Stimulated activated naive CD4-positive, alpha-beta T cell treated with Interleukin-2 at 50 U/mL for 16 hours (primary cell): ENCODE measurements around the gene TSC2.
"Not testable (repeated sequence)": the region's sequence is repeated elsewhere in the genome, so short reads cannot be mapped to it uniquely, and the experiment has no call there.

Experiments
- DNase-seq: peaks from one replicate; lab custom pipeline; 2025; lab: John Stamatoyannopoulos, UW

Gene TSC2

GRCh38 chr16:2009791-2010510 is 37.8 kb upstream of the TSC2 start, which contains the start of gene ZNF598:
TSS of gene ZNF598 (minus strand) at chr16:2009821.
- DNase-seq, result peak; percentile 70

DNA sequence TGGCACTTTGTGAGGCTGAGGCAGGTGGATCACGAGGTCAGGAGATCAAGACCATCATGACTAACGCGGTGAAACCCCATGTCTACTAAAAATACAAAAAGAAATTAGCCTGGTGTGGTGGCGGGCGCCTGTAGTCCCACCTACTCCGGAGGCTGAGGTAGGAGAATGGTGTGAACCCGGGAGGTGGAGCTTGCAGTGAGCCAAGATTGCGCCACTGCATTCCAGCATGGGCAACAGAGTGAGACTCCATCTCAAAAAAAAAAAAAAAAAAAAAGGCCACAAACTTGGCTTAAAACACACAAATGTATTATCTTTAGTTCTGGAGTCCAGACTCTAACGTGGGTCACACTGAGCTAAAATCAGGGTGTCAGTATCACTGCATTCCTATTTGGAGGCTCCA is 36.1 kb upstream of the TSC2 start:
- not testable (repeated sequence) for DNase-seq

DNA sequence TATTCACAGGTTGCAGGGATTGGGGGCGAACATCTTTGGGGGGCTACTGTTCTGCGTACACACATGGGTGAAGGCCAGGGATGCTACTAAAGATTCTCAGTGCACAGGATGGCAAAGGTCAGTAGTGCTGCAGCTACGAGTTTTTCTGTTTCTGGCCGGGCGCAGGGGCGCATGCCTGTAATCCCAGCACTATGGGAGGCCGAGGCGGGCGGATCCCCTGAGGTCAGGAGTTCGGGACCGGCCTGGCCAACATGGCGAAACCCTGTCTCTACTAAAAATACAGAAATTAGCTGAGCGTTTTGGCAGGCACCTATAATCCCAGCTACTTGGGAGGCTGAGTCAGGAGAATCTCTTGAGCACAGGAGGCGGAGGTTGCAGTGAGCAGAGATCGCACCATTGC is 34.3 kb upstream of the TSC2 start:
- no peak for DNase-seq

DNA sequence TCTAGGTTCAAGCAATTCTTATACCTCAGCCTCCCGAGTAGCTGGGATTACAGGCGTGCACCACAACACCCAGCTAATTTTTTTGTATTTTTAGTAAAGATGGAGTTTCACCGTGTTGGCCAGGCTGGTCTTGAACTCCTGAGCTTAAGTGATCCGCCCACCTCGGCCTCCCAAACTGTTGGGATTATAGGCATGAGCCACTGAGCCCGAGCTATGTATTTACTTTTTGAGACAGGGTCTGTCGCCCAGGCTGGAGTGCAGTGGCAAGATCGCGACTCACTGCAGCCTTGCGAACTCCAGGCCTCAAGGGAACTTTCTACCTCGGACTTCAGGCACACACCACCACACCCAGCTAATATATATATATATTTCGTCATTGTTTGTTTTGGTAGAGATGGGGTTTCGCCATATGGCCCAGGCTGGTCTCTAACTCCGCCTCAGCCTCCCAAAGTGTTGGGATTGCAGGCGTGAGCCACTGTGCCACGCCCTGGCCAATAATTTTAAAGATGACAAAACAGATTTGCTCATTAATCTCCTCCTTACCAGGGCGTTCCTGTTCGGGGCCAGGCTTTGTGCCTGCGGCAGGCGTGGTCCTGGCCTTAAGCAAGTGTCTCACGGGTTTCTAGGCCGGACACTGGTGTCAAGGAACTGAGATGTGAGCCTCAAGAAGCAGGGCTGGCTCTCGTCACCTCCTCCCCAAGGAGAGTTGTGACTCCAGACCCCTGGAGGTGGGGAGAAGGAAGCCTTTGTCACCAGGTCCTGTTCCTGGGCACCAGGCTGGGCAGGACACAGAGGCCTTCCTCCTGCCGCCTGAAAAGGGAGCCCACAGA is 32.5 kb upstream of the TSC2 start:
- no peak for DNase-seq

- no peak for DNase-seq
Measured at GRCh38 chr16:2015947-2016208, 31.9 kb upstream of the TSC2 start.

DNA sequence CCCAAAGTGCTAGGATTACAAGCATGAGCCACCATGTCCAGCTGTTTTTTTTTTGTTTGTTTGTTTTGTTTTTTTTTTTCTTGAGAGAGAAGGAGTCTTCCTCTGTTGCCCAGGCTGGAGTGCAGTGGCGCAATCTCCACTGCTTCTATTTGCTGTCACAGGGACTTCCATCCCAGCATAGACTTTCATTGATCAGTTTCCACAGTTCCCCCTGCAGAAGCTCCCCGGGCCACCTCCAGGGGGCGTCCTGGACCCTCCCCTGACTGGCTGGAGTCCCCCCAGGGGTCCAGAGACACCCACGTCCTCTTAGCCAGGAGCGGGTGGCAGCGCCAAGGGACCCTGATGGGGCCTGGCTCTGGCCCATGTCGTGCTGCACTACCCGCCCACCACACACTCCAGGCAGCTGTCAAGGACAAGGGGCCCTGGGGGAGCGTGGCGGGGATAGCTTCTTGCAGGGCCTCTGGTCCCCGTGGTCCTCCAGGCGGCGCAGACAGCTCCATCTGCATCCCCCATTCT is 31.3 kb upstream of the TSC2 start:
- no peak for DNase-seq

DNA sequence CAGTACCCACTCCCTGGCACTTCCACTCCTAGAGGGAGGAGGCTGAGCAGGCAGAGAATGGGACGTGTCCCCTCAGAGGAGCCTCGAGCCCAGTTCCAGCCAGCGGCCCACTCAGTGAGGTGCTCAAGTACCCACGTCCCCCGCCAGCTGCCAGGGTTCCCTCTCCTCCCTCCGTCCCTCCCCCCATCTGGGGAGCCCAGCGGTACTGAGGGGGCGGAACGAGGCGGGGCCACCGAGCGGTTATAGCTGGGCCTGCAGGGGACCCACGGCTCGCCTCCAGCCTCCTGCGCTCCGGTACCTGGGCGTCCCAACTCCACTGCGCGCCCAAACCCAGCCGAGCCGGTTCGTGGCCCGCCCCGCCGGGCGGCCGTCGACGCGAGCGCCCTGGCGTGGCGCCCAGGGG is 28.3 kb upstream of the TSC2 start, which contains the start of gene NPW:
TSS of gene NPW (plus strand) at position 268 of the 403 bp plus-strand sequence.
- no peak for DNase-seq

- no peak for DNase-seq
Measured at GRCh38 chr16:2019921-2020831, 27.6 kb upstream of the TSC2 start.

DNA sequence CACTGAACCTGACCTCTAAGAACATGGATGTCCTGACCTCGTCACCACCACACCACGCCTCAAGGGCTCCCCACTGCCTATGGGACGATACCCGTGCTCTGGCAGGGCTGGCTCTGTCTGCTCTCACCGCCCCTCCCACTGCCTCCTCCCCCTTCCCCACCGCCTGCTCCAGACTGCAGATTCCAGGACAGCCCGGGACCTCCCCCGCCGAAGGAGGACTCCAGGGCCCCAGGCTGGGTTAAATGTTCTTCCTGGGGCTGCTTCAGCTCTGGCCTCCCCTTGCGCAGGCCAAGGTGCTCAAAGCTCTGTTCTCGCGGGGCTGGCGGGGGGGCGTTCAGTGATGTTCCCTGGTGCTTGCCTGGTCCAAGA is 25.1 kb upstream of the TSC2 start:
- DNase-seq, result no peak

DNA sequence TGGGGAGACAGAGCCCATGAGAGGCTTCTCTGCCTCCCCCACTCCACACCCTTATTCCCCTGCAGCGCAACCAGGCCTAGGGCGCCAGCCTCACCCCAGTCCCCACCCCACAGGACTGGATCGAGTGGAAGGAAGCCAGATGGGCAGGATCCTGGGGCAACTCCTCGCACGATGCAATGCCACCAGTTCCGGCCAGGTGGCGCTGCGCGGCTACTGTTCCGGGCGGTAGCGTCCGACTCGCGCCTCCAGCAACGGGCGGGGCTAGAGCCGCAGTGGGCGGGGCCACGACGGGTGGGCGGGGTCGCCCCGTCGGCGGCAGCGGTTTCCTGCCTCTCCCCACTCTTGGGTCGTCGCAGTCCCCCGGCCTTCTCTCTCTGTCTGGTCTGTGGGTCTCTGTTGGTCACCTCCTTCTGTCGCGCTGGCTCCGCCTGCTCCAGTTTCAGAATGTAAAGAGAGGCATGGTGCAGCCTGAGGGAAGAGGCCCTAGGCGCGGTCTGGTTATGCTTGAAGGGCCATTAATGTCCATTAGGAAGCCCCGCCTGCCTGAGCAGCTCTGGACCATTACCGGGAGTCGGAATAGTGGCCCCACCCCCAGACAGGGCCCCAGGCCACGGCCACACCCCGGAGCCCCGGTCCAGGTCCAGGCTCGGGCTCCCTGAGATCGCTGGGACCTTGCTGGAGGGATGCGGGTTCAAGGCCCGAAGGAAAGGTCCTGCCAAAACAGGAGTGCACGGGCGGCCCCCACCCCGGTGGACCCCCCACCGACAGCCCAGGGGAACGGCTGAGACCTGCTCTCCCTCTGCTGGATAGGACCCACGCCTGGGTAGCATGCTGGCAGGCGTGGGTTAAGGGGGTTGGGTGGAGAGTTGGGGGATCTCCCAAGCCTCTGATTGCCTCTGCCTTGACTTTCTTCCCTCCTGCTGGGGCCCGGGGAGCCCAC is 24.4 kb upstream of the TSC2 start:
- DNase-seq, result peak; percentile 89

- DNase-seq, result no peak
Measured at GRCh38 chr16:2024032-2024420, 23.8 kb upstream of the TSC2 start.

GRCh38 chr16:2025251-2025650 is 22.5 kb upstream of the TSC2 start:
- no peak for DNase-seq

DNA sequence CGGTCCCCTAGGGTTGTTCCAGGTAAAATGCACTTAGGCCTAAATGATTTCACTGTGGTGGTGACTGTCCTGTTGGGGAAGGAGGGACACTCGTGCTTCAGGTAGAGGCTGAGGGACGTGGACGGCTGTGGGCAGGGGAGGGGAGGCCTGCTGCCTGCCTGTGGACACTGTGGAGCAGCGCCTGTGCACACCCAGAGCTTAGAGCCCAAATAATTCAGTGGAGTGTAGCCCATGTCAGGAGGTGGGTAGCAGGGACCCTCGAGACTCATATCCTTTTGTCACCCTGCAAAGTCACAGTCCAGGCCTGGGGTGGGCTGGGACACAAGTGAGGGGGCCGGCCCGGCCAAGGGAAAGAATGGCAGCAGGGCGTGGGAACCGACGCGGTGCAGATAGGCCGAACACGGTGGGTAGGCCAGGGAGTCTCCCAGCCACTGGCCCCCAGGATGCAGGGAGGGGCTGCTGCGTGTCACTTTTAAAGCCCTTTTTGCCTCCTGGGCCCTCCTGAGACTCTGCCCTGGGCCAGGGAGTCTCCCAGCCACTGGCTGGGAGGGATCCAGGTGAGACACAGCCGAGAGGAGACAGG is 21.8 kb upstream of the TSC2 start:
- no peak for DNase-seq

DNA sequence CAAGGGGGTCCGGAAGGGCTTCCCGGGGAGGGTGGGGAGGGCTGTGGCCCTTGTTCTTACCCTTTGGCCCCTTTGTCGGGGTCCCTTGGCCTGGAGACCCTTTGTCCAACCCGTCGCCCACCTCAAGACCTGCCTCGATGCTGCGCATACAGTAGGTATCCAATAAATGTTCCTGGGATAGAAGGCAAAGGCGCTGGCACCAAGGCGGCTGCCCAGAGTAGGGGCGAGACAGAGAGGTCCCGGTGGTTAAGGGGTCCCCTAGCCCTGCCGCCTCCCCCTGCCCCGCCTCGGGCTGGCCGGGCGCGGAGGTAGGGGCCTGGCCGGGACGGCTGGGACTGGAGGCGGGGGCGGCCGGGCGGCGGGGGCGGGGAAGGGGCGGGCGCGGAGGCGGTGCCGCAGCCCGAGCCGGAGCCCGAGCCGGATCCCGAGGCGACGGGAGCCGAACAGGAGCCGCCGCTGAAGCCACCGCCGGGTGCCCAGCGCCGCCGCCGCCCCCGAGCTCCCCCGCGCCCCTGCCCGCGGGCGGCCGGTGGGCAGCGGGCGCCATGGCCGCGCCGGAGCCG is 21.2 kb upstream of the TSC2 start, which contains the start of gene NHERF2:
TSS of gene NHERF2 (plus strand) at position 442 of the 563 bp plus-strand sequence. CDS start at position 546, 104 bp downstream.
- no peak for DNase-seq

DNA sequence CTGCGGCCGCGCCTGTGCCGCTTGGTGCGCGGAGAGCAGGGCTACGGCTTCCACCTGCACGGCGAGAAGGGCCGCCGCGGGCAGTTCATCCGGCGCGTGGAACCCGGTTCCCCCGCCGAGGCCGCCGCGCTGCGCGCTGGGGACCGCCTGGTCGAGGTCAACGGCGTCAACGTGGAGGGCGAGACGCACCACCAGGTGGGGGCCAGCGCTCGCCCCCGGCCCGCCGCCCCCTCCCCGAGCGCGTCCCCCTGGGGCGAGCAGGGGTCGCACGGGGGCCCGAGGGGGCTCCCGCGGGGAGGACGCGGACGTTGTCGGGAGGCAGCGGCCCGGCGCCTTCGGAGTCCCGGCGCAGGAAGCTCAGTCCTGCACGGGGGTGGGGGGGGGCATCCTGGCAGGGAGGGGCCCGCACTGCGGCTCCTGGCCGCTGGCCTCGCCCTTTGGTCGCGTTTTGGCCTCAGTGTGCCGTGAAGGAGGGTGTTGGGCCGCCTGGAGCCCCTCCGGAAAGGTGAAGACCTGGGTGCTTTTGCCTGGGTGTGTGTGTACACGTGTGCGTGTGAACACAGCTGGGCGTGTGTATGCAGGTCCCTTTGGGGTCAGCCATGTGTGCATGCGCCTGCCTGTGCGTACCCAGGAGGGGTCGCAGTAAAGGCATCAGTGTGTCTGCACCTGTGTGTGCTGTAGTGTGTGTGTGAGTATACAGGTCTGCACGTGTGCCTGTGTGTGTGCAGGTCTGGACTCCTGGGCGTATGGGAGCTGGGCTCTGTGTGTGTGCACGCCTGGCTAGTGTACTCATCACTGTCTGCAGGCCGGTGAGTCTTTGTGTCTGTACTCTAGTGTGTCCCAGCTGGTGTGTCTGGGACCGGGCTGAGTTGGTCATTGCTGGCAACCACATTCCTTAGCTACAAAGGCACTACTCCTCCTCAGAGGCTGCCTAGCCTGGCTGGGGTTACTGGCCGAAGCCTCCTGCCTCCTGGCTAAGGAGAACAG is 20.5 kb upstream of the TSC2 start:
- no peak for DNase-seq

- no peak for DNase-seq
Measured at GRCh38 chr16:2028146-2028545, 19.6 kb upstream of the TSC2 start.

DNA sequence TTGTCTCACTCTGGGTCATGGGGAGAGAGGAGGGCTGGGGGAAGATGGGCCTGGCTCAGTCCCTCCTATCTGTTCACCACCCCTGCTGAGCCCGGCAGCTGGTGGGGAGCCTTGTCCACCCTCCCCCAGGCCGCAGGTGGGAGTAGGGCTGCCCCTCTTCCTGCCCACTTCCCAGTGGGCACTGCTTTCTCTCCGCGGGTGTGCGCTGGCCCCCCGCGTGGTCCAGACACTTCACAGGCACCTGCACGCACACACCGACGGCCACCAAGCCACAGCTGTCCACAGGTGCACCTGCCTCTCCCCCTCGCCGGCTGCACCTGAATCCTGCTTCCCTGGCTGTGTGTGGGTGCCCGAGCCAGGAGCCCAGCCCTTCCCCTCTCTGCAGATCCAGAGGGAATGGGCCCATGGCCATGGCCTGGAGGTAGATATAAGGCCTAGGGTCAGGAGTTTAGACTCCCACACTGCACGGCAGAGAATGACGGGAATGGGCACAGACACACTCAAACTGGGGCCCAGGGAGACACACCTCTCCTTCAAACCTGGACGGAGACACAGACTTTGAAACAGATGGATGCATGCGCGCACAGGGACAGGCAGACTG is 19.1 kb upstream of the TSC2 start:
- DNase-seq, result no peak

- no peak for DNase-seq
Measured at GRCh38 chr16:2029350-2029749, 18.4 kb upstream of the TSC2 start.

- DNase-seq, result no peak
Measured at GRCh38 chr16:2030036-2030435, 17.7 kb upstream of the TSC2 start.
